ENCODE measurements around the gene BCL7A.

The BCL7A gene

GRCh38 chr12:122072031-122072970, 50.6 kb downstream of the BCL7A start:
- Histone ChIP-seq H3K36me3 (ENCODE audit: control insufficient read depth, low read length) (no peaks in the 10 kb centered on the region), H4K20me1 (ENCODE audit: control insufficient read depth, insufficient read depth, low read depth, low read length) (no peaks in the 10 kb centered on the region), H3K4me2 (ENCODE audit: low read length) (no peak overlapping the region), H3K9me2 (replicated peaks; ENCODE audit: control insufficient read depth, low read length) (no peaks in the 10 kb centered on the region), H3K4me3 (ENCODE audit: low read length) (no peak overlapping the region), H3K27me3 (ENCODE audit: control insufficient read depth, low read length) (no peaks in the 10 kb centered on the region), H3K79me2 (ENCODE audit: control insufficient read depth, low read length) (no peaks in the 10 kb centered on the region), H3K4me1 (ENCODE audit: control insufficient read depth, low read length) (peaks cover 17% of the 10 kb centered on the region), H3K27ac (ENCODE audit: low read depth, low read length) (no peak overlapping the region), H3F3A (ENCODE audit: control insufficient read depth, insufficient read depth) (0 out of 2 replicates have a peak, but pooled peaks cover 2% of the 10 kb centered on the region), H3K9me3 (ENCODE audit: control insufficient read depth, insufficient read depth, low read length) (no peaks in the 10 kb centered on the region)
- TF ChIP-seq CTCF (IDR thresholded peaks at IDR 0.05; ENCODE audit: low read depth, low read length, poor library complexity, severe bottlenecking) = no peak
- TF ChIP-seq EZH2phosphoT487 (IDR thresholded peaks at IDR 0.05; ENCODE audit: borderline replicate concordance, low read length) = no peak

GRCh38 chr12:122073815-122074214, 52.1 kb downstream of the BCL7A start:
- Histone ChIP-seq H3F3A (ENCODE audit: control insufficient read depth, insufficient read depth) (0 out of 2 replicates have a peak, but pooled peaks cover 2% of the 10 kb centered on the region), H3K36me3 (ENCODE audit: control insufficient read depth, low read length) (no peaks in the 10 kb centered on the region), H3K27ac (ENCODE audit: low read depth, low read length) (no peak overlapping the region), H3K9me3 (ENCODE audit: control insufficient read depth, insufficient read depth, low read length) (no peaks in the 10 kb centered on the region), H3K4me1 (ENCODE audit: control insufficient read depth, low read length) (peaks cover 17% of the 10 kb centered on the region), H3K27me3 (ENCODE audit: control insufficient read depth, low read length) (no peaks in the 10 kb centered on the region), H3K4me3 (ENCODE audit: low read length) (no peak overlapping the region), H3K4me2 (ENCODE audit: low read length) (no peak overlapping the region), H3K9me2 (replicated peaks; ENCODE audit: control insufficient read depth, low read length) (no peaks in the 10 kb centered on the region), H3K79me2 (ENCODE audit: control insufficient read depth, low read length) (peaks cover under 1% of the 10 kb centered on the region), H4K20me1 (ENCODE audit: control insufficient read depth, insufficient read depth, low read depth, low read length) (no peaks in the 10 kb centered on the region)
- TF ChIP-seq CTCF (IDR thresholded peaks at IDR 0.05; ENCODE audit: low read depth, low read length, poor library complexity, severe bottlenecking) = no peak

- Histone ChIP-seq H3K4me3 (ENCODE audit: low read length) (no peak overlapping the region), H4K20me1 (ENCODE audit: control insufficient read depth, insufficient read depth, low read depth, low read length) (peaks cover 24% of the 10 kb centered on the region), H3K79me2 (ENCODE audit: control insufficient read depth, low read length) (peaks cover 31% of the 10 kb centered on the region), H3F3A (ENCODE audit: control insufficient read depth, insufficient read depth) (peaks cover 13% of the 10 kb centered on the region), H3K4me1 (ENCODE audit: control insufficient read depth, low read length) (peaks cover 43% of the 10 kb centered on the region), H3K4me2 (ENCODE audit: low read length) (peak overlapping the region; percentile 22; the same call in 1 of the 2 replicates), H3K27me3 (ENCODE audit: control insufficient read depth, low read length) (no peaks in the 10 kb centered on the region), H3K9me3 (ENCODE audit: control insufficient read depth, insufficient read depth, low read length) (no peaks in the 10 kb centered on the region), H3K27ac (ENCODE audit: low read depth, low read length) (no peak overlapping the region), H3K36me3 (ENCODE audit: control insufficient read depth, low read length) (peaks cover 16% of the 10 kb centered on the region), H3K9me2 (replicated peaks; ENCODE audit: control insufficient read depth, low read length) (no peaks in the 10 kb centered on the region)
- no peak for TF ChIP-seq CTCF (IDR thresholded peaks at IDR 0.05; ENCODE audit: low read depth, low read length, poor library complexity, severe bottlenecking)
- no peak for TF ChIP-seq EZH2phosphoT487 (IDR thresholded peaks at IDR 0.05; ENCODE audit: borderline replicate concordance, low read length)
Measured at GRCh38 chr12:122076743-122077495, 55.2 kb downstream of the BCL7A start.
